Kidney (tissue), 14 donors: Measurements from ENCODE around the gene TEX101. TPM values are rescaled to one million over a fixed set of nuclear protein-coding genes. Genes with fewer than 3 reads are reported as not detected.

Experiments used
- DNase-seq, 5 donors: peaks; one replicate each; pipeline ENCODE4 v3.0.0-alpha.2; 2013 to 2020
- FAIRE-seq: peaks from 2 replicates; lab custom pipeline; 2012; peaks lifted over from hg19 to GRCh38; lab: Jason Lieb, UNC
- H3K27ac ChIP-seq, 2 donors: one replicate each; pipeline ENCODE4 v1.7.0; 2013; ENCODE audit warnings: low read depth in 2 of 2, low read length in 2 of 2, inconsistent platforms in 1 of 2
- H3K27me3 ChIP-seq: one replicate; pipeline ENCODE4 v1.7.1; 2013; ENCODE audit warnings: low read length, inconsistent platforms; ENCODE audit not compliant: control insufficient read depth, insufficient read depth
- H3K36me3 ChIP-seq, 3 donors: one replicate each; pipeline versions ENCODE4 v1.7.0 to v1.7.1; 2013; ENCODE audit warnings: low read length in 3 of 3, control low read depth in 1 of 3, inconsistent platforms in 1 of 3; ENCODE audit not compliant: insufficient read depth in 3 of 3, control insufficient read depth in 2 of 3
- H3K4me1 ChIP-seq, 3 donors: one replicate each; pipeline versions ENCODE4 v1.7.0 to v1.7.1; 2013; ENCODE audit warnings: low read length in 3 of 3, inconsistent platforms in 1 of 3, low read depth in 1 of 3; ENCODE audit not compliant: control insufficient read depth in 2 of 3, insufficient read depth in 2 of 3
- H3K4me3 ChIP-seq, 3 donors: one replicate each; pipeline versions ENCODE4 v1.7.0 to v1.8.1; 2013; ENCODE audit warnings: low read length in 3 of 3, control low read depth in 1 of 3, inconsistent platforms in 1 of 3
- H3K9ac ChIP-seq, 3 donors: one replicate each; pipeline versions ENCODE4 v1.7.0 to v1.7.1; 2013; ENCODE audit warnings: low read length in 3 of 3, control low read depth in 1 of 3, inconsistent platforms in 1 of 3
- H3K9me3 ChIP-seq, 3 donors: one replicate each; pipeline versions ENCODE4 v1.7.0 to v1.7.1; 2013; ENCODE audit warnings: low read length in 3 of 3, control low read depth in 1 of 3, inconsistent platforms in 1 of 3; ENCODE audit not compliant: control insufficient read depth in 2 of 3, insufficient read depth in 1 of 3
- intact Hi-C: fragments of 100-400 bp; cut with DNase I; formaldehyde crosslinking; loops from one replicate; pipeline ENCODE4 v1.11.1; 2022
- polyA plus RNA-seq: library from polyadenylated mRNA; stranded (reverse); fragments of 350-450 nt; fragmentation: Illumina TruSeq; extraction: RNeasy Lipid Tissue Mini Kit (QIAGEN cat#74804); gene quantifications from one replicate; pipeline ENCODE4 v1.2.3, GENCODE V29; 2014; ENCODE audit warnings: low read depth, low replicate concordance; ENCODE audit not compliant: insufficient read depth
- total RNA-seq: library from RNA; stranded (reverse); fragmentation: NEBNext Ultra II Directional; extraction: Animal tissue kit (Norgen Biotek cat#: 25700); gene quantifications from one replicate; pipeline ENCODE4 v1.2.1, GENCODE V29; 2021
- TF ChIP-seq, protein P1 (sequence below): IDR thresholded peaks from 3 replicates; pipeline ENCODE4 v1.5.1; 2012; ENCODE audit warnings: mild to moderate bottlenecking, moderate library complexity, borderline replicate concordance; ENCODE audit not compliant: insufficient read depth; ENCODE audit errors: extremely low read depth
- donor health status: control.
- donor health status: control.
- donor health status: control.
- donor health status: control.
- donor health status: control.
- donor health status: DM: yes; HTN: yes; CAD: no.
- donor health status: Normal renal cell carcinoma (clear cell type).

TEX101 gene
- total and polyA plus RNA-seq, 2 donors from 2014 or later, result not detected

GRCh38 chr19:43422000-43422688 is 7.5 kb downstream of the TEX101 start:
- Histone ChIP-seq H3K4me1 (peaks cover 0 to 4% (median 0%) of the 10 kb centered on the region in 3 donors), H3K4me3 (no peak overlapping the region), H3K27ac (no peak overlapping the region), H3K9ac (no peak overlapping the region), H3K36me3 (no peaks in the 10 kb centered on the region), H3K27me3 (no peaks in the 10 kb centered on the region), H3K9me3 (no peaks in the 10 kb centered on the region)
- DNase-seq, result no peak
- TF ChIP-seq, protein P1, sequence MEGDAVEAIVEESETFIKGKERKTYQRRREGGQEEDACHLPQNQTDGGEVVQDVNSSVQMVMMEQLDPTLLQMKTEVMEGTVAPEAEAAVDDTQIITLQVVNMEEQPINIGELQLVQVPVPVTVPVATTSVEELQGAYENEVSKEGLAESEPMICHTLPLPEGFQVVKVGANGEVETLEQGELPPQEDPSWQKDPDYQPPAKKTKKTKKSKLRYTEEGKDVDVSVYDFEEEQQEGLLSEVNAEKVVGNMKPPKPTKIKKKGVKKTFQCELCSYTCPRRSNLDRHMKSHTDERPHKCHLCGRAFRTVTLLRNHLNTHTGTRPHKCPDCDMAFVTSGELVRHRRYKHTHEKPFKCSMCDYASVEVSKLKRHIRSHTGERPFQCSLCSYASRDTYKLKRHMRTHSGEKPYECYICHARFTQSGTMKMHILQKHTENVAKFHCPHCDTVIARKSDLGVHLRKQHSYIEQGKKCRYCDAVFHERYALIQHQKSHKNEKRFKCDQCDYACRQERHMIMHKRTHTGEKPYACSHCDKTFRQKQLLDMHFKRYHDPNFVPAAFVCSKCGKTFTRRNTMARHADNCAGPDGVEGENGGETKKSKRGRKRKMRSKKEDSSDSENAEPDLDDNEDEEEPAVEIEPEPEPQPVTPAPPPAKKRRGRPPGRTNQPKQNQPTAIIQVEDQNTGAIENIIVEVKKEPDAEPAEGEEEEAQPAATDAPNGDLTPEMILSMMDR, result no peak
- intact Hi-C loops, result no loop called here
- FAIRE-seq, result no peak

DNA sequence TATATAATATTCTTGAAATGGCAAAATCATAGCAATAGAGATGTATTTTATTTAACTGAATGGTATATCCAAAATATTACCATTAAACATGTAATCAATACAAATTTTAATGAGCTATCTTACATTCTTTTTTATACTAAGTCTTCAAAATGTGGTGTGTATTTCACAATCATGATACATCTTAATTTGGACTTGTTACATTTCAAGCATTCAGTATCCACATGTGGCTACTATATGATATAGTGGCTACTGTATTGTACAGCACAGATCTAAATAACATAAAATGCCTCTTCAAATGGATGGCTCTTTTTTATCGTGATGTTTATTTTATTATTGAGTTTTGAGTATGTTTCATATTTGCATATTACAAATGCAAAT is 8.0 kb downstream of the TEX101 start:
- intact Hi-C loops, result no loop called here
- Histone ChIP-seq H3K4me1 (peaks cover 0 to 4% (median 0%) of the 10 kb centered on the region in 3 donors), H3K4me3 (no peak overlapping the region), H3K9ac (no peak overlapping the region), H3K27me3 (no peaks in the 10 kb centered on the region), H3K36me3 (no peaks in the 10 kb centered on the region), H3K27ac (no peak overlapping the region), H3K9me3 (no peaks in the 10 kb centered on the region)
- TF ChIP-seq, protein P1, result no peak
- no peak for DNase-seq
- FAIRE-seq, result no peak

DNA sequence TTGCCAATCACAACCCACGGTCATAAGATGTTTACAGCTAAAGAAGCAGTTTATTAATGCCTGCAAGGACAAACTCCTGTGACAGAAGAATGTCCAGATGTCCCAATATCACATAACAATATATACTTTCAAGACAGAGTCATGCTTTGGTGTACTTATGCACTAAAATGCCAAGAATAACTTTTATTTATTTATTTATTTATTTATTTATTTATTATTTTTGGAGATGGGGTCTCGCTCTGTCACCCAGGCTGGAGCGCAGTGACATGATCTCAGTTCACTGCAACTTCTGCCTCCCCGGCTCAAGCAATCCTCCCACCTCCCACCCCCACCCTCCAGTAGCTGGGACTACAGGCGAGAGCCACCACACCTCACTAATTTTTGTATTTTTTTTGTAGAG is 9.1 kb downstream of the TEX101 start:
- Histone ChIP-seq H3K4me3 (no peak overlapping the region), H3K9me3 (no peaks in the 10 kb centered on the region), H3K27me3 (no peaks in the 10 kb centered on the region), H3K4me1 (peaks cover 0 to 4% (median 0%) of the 10 kb centered on the region in 3 donors), H3K9ac (no peak overlapping the region), H3K27ac (no peak overlapping the region), H3K36me3 (no peaks in the 10 kb centered on the region)
- DNase-seq (no peak), FAIRE-seq (no peak)
- TF ChIP-seq, protein P1, result no peak
- intact Hi-C loops, result no loop called here
